Measurements from ENCODE around the gene PTMA. TPM values are rescaled to one million over a fixed set of nuclear protein-coding genes. Genes with fewer than 3 reads are reported as not detected.

The PTMA gene
- total and polyA plus RNA-seq, 2 of the 4 experiments (the other 2 are of a cell fraction): 380 to 742 TPM

GRCh38 chr2:231666171-231667095 is 41.9 kb upstream of the PTMA start:
- Histone ChIP-seq H3K9ac (ENCODE audit: low read depth, low read length) (peak overlapping the region; percentile 96), H4K20me1 (ENCODE audit: insufficient read depth, low read length) (no peaks in the 10 kb centered on the region), H3K36me3 (ENCODE audit: control insufficient read depth, insufficient read depth, low read length) (no peaks in the 10 kb centered on the region), H2BK15ac (ENCODE audit: low read depth, low read length) (peak overlapping the region; percentile 99; the same call in 2 of the 3 replicates), H3K14ac (replicated peaks; ENCODE audit: low read depth, low read length) (peak overlapping the region; percentile 100), H3K4me2 (ENCODE audit: low read depth, low read length) (peak overlapping the region; percentile 91), H2BK20ac (ENCODE audit: low read depth, low read length) (peak overlapping the region; percentile 81), H3K56ac (ENCODE audit: extremely low read depth, insufficient read depth, low read length) (peak overlapping the region; percentile 100), H4K8ac (ENCODE audit: low read depth in 2 of 2, low read length in 2 of 2) (peak overlapping the region; percentile 100), H3K4me3 (ENCODE audit: insufficient read depth, low read depth, low read length) (peak overlapping the region; percentile 51), H4K5ac (ENCODE audit: low read depth, low read length) (peak overlapping the region; percentile 99), H4K91ac (ENCODE audit: insufficient read depth, low read depth, low read length) (peak overlapping the region; percentile 100), H2AK9ac (replicated peaks; ENCODE audit: low read depth, low read length, poor library complexity) (peak overlapping the region; percentile 100), H2BK120ac (ENCODE audit: low read depth, low read length) (peak overlapping the region; percentile 99), H3K9me1 (ENCODE audit: insufficient read depth, low read length) (peaks cover 13% of the 10 kb centered on the region), H2BK5ac (ENCODE audit: low read depth, low read length, poor library complexity, severe bottlenecking) (peak overlapping the region; percentile 98), H3K27me3 (ENCODE audit: control insufficient read depth, insufficient read depth, low read length) (no peaks in the 10 kb centered on the region), H3K4ac (ENCODE audit: low read depth, low read length) (peak overlapping the region; percentile 100), H3K79me1 (ENCODE audit: low read depth in 1 of 2, low read length in 2 of 2) (peaks cover 0 to 22% of the 10 kb centered on the region in 2 experiments; a peak in 2 of 4 replicates), H2AFZ (replicated peaks; ENCODE audit: low read length, poor library complexity) (peak overlapping the region; percentile 97), H3K18ac (ENCODE audit: low read depth, low read length) (peak overlapping the region; percentile 96), H3K23ac (ENCODE audit: low read depth, low read length) (peak overlapping the region; percentile 99), H3K27ac (ENCODE audit: insufficient read depth, low read length) (peak overlapping the region; percentile 99), H2AK5ac (ENCODE audit: low read depth, low read length) (peak overlapping the region; percentile 100), H3K4me1 (ENCODE audit: control insufficient read depth, insufficient read depth, low read length) (peaks cover 16% of the 10 kb centered on the region), H3K9me3 (ENCODE audit: control insufficient read depth, insufficient read depth, low read length) (peaks cover 2% of the 10 kb centered on the region; the same call in 1 of the 2 replicates)
- dilution Hi-C loops (cut with HindIII; ENCODE audit: low sequenced_read_pairs, unreplicated experiment) (no loop called here), intact Hi-C loops (cut with micrococcal nuclease) (loop anchor here (2.0 kb wide), 1 partner anchor 54 kb away; no protein-coding TSS in a partner anchor), in situ Hi-C loops (cut with MboI; ENCODE audit: low sequenced_read_pairs) (no loop called here)
- no TSS peak for BruUV-seq (replicated peaks)
- POLR2A ChIA-PET (ENCODE audit: unreplicated experiment): interaction anchor here (0.6 to 1.4 kb wide), 2 partner anchors 42 to 213 kb away, joined by 4 to 7 read pairs; partner anchors contain the start of gene PTMA
- WGBS, 2 experiments (ENCODE audit: extremely low coverage in 2 of 2, insufficient read length in 1 of 2): 0% methylated on average over 4 of the region's 32 CpGs; no CpG with 5 or more reads in 1 of the 2 experiments
- ATAC-seq (ENCODE audit: low read depth) (peak; percentile 89), DNase-seq (peak; percentile 91)
- CTCF ChIA-PET: interaction anchor here (0.6 to 1.4 kb wide), 6 partner anchors 8 to 77 kb away, joined by 3 to 4 read pairs (median 3); partner anchors contain the start of gene PTMA
- TF ChIP-seq RAD21 (IDR thresholded peaks at IDR 0.05; ENCODE audit: low read length) (no peak), BHLHE40 (IDR thresholded peaks at IDR 0.05; ENCODE audit: low read depth, low read length) (peak; percentile 38; the same call in 1 of the 2 replicates), USF2 (IDR thresholded peaks at IDR 0.05; ENCODE audit: low read depth, low read length) (no peak), POLR2A (IDR thresholded peaks at IDR 0.05; ENCODE audit: low read depth, low read length) (peak; percentile 87), CEBPB (IDR thresholded peaks at IDR 0.05; ENCODE audit: low read depth, low read length) (no peak), RCOR1 (IDR thresholded peaks at IDR 0.05; ENCODE audit: insufficient replicate concordance, low read length) (no peak), CHD1 (IDR thresholded peaks at IDR 0.05; ENCODE audit: low read depth, low read length) (no peak), FOS (IDR thresholded peaks at IDR 0.05; ENCODE audit: low read depth, low read length) (peak; percentile 64; the same call in 1 of the 2 replicates), CTCF (conservative IDR thresholded peaks at IDR 0.05; ENCODE audit: low read depth, low read length) (no peak), NFE2L2 (IDR thresholded peaks at IDR 0.05; ENCODE audit: low read depth, low read length) (no peak), ELK1 (IDR thresholded peaks at IDR 0.05; ENCODE audit: borderline replicate concordance, low read depth, low read length) (peak; percentile 70; the same call in 1 of the 2 replicates), RFX5 (IDR thresholded peaks at IDR 0.05; ENCODE audit: low read depth, low read length) (no peak), MAZ (IDR thresholded peaks at IDR 0.05; ENCODE audit: borderline replicate concordance, low read depth, low read length) (peak; percentile 99)

Data from IMR-90 (cell line).